ENCODE data around the gene ARPC4.

The ARPC4 gene

GRCh38 chr3:9793161-9793781 lies 389 bp downstream of the ARPC4 start:
- peak; percentile 64 to 69 for DNase-seq

GRCh38 chr3:9794400-9794799 lies 1.5 kb downstream of the ARPC4 start:
- peak in 1 of 2 donors; percentile 40 for DNase-seq

- peak; percentile 70 to 84 for DNase-seq
Observed at GRCh38 chr3:9795207-9795606, 2.3 kb downstream of the ARPC4 start.

- DNase-seq, result no peak
Observed at GRCh38 chr3:9797196-9797945, 4.5 kb downstream of the ARPC4 start.

- no peak for DNase-seq
Observed at GRCh38 chr3:9800529-9800928, 7.6 kb downstream of the ARPC4 start.

- no peak for DNase-seq
Observed at GRCh38 chr3:9803494-9803893, 10.6 kb downstream of the ARPC4 start.

GRCh38 chr3:9804996-9805395 lies 12.1 kb downstream of the ARPC4 start:
- no peak for DNase-seq

- no peak for DNase-seq
Observed at GRCh38 chr3:9806137-9806536, 13.3 kb downstream of the ARPC4 start.

GRCh38 chr3:9806688-9807589 lies 14.1 kb downstream of the ARPC4 start:
- no peak for DNase-seq

- DNase-seq, result no peak
Observed at GRCh38 chr3:9807981-9808344, 15.1 kb downstream of the ARPC4 start.

- peak in 1 of 2 donors; percentile 20 for DNase-seq
Observed at GRCh38 chr3:9808345-9809037, 15.6 kb downstream of the ARPC4 start.

- DNase-seq, result no peak
Observed at GRCh38 chr3:9809239-9809614, 16.3 kb downstream of the ARPC4 start.

GRCh38 chr3:9809615-9810432 lies 16.9 kb downstream of the ARPC4 start, which contains the start of gene TTLL3:
Gene TTLL3 (plus strand): TSS chr3:9810262. CDS start chr3:9810662, 400 bp downstream.
- peak; percentile 31 to 44 for DNase-seq

- no peak for DNase-seq
Observed at GRCh38 chr3:9810433-9810770, 17.5 kb downstream of the ARPC4 start.

GRCh38 chr3:9810846-9811245 lies 18.0 kb downstream of the ARPC4 start:
- no peak for DNase-seq

- no peak for DNase-seq
Observed at GRCh38 chr3:9812870-9813483, 20.1 kb downstream of the ARPC4 start.

- DNase-seq, result no peak
Observed at GRCh38 chr3:9815986-9816385, 23.1 kb downstream of the ARPC4 start.

- peak; percentile 30 to 45 for DNase-seq
Observed at GRCh38 chr3:9817436-9817835, 24.6 kb downstream of the ARPC4 start.

- no peak for DNase-seq
Observed at GRCh38 chr3:9818666-9819335, 25.9 kb downstream of the ARPC4 start.

GRCh38 chr3:9820543-9820942 lies 27.7 kb downstream of the ARPC4 start:
- DNase-seq, result no peak

GRCh38 chr3:9820946-9821345 lies 28.1 kb downstream of the ARPC4 start:
- no peak for DNase-seq
